GM04504 (cell line): ENCODE results near the gene DNAAF3.
"Not testable (repeated sequence)": the region's sequence is repeated elsewhere in the genome, so short reads cannot be mapped to it uniquely, and the experiment has no call there.

Experiments
- DNase-seq: peaks from one replicate; pipeline ENCODE4 v3.0.0-alpha.2; 2012; ENCODE audit warnings: low read depth

Gene DNAAF3

DNA sequence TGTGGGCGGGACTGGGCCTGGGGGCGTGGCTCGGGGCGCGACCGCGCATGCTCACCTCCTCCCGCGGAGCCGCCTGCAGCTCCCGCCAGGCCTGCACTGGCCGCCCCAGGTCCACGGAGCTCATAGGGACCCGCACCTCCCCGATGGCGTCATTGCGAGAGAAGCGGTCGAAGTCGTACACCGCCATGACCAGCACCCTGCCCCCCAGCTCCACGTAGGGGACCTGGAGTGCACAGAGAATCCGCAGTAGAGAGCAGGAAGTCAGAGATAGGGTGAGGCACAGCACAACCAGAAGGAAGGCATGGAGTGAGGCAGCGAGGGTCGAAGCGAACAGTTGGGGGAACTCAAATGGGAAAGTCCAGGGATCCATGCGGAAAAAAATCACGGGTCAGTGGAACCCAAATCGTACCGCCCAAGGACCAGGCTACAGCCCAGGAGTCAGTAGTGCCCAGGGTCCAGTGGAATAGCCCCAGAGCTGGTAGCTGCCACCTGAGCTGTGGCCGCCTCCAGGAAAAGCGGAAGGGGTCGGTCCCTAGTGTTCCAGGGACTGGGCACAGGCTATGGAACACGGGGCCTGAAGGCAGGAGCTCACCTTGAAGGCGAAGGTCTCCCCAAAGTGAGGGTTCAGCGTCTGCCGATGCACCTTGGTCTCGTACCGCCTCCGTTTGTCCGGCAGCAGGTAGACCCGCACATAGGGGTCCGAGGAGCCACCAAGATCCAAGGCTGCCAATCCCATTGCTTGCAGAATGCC, 8.9 kb upstream of the DNAAF3 start:
- no peak for DNase-seq

DNA sequence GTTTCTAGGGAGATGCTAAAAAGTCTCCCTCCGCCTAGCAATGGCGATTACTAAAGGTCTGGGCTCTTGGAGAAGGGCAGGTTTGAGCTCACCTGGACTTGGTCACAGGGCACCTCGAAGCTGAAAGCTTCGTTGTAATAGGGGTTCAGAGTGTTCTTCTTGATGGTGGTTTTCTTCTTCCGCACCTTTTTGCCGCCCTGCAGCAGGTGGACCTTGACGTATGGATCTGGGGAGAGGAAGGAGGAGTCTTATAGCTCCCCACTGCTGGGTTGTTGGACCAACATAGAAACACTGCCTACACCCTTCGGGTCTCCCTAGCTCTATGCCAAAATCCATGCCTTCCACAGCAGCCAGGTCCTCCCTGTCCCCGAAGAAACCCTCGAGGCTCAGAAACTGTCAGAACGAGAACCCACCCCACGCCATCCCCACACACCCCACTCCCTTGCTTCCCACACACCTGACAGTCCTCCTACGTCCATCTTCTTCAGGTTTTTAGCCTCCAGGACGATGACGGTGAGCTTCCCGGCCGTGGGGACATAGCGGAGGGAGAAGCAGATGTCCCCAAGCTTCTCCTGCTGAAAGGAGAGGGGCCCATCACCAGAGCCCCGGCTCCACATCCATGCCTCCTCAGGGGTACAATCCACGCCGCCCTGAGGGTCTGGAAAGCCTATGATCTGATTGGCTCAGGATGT, 8.2 kb upstream of the DNAAF3 start:
- DNase-seq, result no peak

DNA sequence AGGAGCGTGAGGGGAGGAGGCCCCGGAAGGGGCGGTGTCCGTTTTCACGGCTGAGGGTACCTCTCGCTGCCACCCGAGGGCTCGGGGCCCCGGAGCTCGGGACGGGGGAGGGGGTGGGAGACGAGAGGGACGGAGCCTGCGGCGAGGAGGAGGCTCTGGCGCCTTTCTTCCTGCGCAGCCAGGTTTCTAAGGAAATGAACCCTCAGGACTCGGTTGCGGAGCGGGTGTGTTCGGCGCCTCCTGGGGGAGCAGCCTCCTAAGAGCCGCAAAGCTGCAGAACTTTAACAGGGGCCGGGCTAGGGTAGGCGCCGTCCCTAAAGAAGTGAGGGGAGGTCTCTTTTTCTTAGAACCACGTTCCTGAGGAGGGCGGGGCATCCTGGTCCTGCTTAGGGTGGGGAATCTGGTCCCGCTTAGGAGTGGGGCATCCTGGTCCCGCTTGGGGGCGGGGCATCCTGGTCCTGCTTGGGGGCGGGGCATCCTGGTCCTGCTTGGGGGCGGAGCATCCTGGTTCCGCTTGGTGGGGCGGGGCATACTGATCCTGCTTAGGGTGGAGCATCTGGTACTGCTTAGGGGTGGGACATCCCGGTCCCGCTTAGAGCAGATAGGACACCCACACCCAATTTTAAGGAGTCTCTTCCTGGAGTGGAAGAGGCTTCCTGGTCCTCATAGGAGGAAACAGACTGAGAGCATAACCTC, 7.4 kb upstream of the DNAAF3 start:
- peak; percentile 61 for DNase-seq

DNA sequence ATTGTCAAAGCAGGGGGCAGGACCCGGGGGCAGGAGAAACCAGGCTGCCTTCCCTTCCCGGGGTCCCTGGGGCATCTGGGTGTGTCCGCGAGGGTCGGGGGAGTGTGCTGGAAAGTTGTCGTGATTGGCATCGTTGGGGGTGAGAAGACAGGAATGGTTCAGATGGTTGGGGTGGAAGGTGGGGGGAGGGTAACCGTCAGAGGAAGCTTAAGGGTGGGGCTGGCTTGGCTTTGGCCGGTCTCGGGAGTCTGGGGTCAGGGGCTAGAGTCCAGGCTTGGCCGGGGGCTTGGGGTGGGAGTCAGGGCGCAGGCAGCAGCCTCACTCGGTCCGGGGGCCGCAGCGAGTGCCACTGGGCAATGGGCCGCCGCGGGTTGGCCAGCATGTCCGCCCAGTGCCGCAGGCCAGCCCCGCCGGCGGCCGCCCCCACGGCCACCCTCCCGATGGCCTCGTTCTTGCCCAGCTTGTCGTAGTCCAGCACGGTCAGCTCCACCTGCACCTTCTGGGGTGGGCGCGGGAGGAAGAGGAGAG, 6.8 kb upstream of the DNAAF3 start:
- DNase-seq, result no peak

DNA sequence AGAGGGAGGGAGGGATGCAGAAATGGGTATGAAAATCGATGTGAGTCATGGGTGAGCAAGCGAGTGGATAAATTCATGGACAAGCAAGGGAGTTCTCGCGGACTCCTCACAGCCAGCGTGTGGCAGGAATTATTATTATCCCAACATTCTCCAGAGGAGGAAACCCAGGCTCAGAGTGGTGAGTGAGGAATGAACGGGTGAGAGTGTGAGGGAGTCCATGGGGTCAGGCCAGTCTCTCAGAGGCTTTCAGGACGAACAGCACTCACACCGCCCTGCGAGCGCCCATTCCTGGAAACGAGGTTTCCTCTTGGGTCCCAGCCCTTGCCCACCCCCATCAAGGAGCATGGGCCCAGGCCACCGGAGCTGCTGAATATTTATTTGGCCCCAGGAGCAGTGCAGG, 6.3 kb upstream of the DNAAF3 start:
- peak; percentile 45 for DNase-seq

DNA sequence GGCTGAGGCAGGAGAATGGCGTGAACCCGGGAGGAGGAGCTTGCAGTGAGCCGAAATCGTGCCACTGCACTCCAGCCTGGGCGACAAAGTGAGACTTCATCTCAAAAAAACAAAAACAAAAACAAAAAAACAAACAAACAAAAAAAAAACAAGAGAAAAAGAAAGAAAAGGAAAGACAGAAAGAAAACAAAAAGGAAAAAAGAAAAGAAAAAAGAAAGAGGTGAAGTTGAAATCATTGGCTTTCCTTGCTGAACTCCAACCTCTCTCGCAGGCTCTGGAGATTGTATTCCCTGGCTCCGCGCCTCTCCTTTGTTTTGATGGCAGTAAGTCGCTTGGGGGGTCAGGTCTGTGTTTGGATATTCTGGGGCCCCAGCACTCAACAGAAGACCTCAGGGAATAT, 5.9 kb upstream of the DNAAF3 start:
- DNase-seq, result not testable (repeated sequence)

DNA sequence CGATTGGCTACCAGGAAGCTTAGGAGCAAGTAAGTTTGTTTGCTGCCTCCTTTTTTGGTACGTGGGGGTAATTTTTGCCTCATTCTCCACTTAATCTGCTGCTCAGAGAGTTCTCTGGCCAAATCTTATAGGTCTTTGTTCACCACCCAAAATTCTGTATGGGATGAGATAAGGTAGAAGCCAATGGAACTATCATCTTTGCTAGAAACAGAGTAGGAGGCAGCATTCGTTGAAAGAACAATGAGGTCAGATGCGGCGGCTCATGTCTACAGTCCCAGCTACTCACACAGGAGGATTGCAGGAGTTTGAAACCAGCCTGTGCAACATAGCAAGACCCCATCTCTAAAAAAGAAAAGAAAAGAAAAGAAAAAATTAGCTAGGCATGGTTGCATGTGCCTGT, 5.0 kb upstream of the DNAAF3 start:
- DNase-seq, result no peak

DNA sequence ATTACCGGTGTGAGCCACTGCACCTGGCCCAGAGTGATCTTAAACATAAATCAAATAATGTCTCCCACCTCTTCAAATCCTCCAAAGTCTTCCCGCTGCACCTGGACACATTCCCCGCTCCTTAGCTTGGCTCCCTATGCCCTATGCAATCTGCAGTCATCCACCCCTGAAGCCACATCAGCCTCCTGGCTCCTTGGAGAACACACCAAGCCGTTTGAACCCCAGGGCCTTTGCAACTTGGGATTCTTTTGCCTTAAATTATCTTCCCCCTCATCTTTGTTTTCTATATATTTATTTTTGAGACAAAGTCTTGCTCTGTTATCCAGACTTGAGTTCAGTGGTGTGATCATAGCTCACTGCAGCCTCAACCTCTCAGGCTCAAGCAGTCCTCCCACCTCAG, 2.7 kb upstream of the DNAAF3 start:
- DNase-seq, result no peak

DNA sequence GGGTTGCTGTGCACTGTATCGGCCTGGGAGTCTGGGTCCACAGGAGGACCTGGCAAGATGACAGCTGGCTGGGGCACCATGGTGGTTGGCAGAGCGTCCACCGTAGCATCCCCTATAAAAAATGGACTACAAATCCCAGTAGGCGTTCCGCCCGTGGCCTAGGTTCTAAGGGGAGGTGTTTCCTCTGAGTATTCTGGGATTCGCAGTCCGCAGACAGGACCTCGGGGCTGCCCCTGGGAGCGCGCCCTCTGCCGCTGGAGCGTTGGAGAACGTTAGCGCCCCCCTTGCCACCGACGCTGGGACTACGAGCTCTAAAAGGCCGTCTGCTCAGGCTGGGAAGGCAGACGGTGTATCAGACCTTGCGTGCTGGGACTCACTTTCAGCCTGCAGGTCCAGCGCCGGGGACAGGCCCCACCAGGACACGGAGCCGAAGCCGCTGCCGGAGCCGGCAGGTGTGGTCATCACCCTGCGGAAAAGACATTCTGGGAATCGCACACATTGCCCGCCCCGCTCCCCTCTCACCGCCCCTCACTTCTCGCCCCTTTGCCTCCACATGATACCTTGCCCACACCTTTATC, 372 bp downstream of the DNAAF3 start:
- peak; percentile 45 for DNase-seq

DNA sequence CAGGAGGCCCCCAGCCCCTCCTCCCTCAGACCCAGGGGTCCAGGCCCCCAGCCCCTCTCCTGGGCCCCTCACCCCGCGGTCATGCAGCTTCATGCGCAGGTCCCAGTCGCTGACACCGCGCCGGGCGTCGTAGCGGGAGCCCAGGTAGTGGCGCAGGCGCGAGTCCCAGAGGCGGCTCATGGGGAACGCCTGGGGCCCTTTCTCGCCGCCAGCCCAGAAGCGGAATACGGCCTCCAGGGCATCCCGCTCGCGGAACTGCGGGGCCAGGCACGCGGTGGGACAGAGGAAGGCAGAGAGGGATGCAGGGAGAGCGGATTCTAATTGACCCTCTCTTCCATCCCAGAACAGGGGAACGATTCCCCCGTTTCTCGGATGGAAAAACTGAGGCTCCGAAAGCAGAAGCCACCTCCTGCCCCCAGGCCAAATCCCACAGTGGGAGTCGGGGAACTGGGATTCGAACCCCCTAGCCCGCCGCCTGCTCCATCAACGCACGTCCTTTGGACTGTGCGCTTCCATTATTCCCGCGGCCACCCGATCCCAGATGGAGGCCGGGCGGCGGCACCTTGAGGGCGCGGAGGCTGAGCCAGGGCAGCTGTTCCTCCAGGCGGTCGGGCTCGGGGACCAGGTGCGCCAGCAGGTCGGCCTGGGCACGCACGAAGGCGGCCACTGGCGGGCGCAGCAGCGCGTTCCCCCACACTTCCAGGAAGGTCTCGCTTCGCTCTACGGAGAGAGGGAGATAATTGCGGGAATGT, 4.7 kb downstream of the DNAAF3 start:
- DNase-seq, result no peak

DNA sequence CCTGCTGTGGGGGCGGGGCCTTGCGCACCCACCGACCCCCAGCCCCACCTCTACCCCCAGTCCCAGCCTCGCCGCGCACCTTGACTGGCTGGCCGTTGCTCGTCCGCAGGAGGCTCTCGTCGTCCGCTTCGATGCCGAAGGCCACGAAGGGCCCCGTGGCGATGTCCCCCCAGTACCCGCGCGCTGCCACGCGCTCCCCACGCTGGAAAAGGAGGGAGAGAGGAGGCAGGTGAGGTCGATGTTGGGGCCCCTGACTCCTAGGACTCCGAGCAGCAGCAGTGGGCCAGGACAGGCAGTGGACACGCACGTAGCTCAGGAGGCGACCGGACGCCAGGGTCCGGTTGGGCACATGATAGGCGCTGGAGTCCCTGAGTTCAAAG, 5.4 kb downstream of the DNAAF3 start:
- no peak for DNase-seq

DNA sequence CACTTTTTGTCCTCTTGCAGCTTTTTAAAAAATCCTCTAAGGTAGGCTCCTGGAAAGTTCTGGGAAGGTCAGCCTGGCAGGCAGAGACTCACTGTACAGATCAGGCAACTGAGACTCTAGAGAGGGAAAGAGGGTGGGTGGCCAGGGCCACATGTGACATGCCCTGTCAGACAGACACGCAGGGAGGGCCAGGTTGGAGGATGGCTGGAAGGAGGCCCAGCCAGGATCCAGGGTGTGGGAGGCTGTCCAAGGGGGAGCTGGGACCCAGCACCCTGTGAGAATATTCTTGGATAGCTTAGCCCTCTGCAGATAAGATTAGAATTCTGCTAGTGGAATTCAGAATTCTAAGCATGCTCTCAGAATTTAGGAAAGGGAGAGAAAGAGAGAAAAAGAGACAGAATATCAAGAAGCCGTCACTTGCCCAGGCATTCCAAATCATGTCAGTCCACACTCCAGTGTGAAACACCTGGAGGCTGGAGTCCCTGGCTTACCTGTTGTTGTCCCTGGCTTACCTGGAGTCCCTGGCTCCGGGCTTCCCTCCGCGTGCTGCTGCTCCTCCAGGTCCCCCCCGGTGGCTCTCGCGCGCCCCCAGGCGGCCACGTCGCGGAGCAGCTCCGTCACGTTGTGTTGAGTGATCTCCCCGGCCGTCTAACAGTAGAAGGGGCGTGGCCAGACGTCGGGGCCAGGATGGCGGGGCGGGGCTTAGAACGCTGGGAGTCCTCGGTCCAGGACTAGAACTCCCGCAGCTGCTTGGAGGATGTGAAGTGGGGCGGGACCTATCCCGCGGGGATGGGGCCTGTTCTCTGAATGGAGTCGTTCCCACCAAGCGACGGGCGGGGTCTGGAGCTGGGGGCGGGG, 6.1 kb downstream of the DNAAF3 start:
- DNase-seq, result peak; percentile 53

DNA sequence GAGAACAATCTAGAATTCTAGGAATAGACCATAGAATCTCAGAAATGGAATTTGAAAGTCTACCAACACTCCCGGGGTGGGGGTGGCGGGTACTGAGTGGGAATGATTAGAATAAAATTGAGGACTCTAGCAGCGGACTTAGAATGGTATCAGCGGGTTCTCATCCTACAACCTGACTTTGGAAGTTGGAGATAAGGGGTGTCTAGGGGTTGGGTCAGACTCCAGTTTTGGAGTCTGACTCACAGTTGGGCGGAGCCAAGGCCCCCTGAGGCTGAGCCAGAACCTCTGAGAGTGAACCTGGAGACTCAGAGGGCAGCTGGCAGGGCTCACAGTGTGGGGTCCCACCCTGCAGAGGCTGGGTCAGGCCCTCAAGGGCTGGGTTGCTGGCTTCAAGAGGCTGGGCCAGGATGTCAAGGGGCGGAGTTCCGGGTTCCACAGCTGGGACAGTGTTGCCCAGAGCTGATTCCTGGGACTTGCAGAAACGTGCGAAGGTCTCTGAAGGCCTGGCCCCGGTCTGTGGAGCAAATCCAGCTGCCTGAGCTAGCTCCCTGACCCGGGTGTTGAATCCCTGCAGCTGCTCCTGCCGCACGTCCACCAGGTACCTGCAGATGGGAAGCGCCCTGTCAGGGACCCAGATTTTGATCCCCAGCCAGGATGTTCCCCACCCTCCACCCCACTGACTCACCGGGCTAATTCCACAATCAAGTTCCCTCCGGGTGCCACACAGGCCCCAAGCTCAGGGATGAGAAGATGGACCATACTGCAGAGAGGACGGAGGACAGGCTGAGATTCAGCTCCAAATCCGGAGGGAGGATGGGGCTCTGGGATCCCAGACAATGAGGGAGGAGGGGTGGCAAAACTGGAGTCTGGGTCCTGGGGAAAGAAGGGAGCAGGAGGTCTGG, 7.3 kb downstream of the DNAAF3 start:
- DNase-seq, result no peak

DNA sequence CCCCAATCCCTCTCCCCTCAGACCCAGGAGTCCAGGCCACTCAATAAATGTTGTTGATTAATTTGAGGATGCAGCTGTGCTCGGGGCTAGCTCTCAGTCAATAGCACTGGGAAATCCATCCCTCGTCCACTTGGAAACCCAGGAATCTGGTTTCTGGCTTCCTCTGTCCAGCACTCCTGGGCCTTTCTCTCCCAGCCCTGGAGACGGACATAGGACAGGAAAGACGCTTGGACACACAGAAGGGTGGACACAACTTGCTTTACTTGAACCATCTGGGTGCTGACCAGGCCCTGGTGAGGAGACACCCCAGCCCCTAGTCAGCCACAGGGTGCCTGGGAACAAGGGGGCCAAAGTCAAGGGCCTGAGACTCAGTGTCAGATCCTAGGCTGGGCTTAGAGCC, 8.0 kb downstream of the DNAAF3 start:
- no peak for DNase-seq

DNA sequence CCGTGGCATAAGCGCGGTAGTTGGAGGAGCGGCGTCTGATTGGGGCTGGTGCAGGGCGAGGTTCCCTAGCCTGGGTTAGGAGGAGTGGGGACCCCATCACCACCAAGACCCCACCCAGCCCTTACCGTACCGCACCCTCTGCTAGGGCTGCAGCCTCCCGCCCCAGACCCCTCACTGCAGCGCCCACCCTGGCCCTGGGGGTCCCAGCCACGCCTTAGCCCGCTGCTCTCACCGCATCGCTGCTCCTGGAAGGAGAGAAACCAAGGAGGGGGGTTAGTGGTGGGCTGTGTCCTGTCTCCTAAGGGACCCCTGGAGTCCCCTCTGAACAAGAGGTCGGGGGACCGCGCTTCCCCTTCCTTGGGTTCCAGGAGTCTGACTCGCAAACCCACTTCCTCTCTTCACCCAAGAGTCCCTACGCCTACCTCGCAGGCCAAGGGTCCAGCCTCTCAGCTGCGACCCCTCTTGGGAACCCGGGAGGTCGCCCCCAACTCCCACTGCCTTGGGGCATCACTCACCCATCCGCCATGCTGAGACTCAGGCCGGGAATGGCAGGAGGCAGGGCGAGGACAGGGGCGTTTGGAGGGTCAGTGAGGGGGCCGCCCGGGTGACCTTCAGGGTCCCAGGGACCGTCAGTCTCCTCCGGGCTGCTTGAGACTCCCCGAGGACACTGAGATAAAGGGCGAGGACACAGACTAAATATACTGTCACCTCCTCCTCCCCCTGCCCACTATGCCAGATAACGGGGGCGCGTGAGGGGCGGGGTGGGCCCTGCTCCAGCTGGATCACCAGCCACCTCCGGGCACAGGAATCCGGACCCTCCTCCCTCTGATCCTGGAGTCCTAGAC, 9.1 kb downstream of the DNAAF3 start, which contains the start of gene TNNI3:
TNNI3 (minus strand) TSS at position 669 of the 845 bp plus-strand sequence; CDS start at position 526, 143 bp downstream.
- DNase-seq, result no peak

DNA sequence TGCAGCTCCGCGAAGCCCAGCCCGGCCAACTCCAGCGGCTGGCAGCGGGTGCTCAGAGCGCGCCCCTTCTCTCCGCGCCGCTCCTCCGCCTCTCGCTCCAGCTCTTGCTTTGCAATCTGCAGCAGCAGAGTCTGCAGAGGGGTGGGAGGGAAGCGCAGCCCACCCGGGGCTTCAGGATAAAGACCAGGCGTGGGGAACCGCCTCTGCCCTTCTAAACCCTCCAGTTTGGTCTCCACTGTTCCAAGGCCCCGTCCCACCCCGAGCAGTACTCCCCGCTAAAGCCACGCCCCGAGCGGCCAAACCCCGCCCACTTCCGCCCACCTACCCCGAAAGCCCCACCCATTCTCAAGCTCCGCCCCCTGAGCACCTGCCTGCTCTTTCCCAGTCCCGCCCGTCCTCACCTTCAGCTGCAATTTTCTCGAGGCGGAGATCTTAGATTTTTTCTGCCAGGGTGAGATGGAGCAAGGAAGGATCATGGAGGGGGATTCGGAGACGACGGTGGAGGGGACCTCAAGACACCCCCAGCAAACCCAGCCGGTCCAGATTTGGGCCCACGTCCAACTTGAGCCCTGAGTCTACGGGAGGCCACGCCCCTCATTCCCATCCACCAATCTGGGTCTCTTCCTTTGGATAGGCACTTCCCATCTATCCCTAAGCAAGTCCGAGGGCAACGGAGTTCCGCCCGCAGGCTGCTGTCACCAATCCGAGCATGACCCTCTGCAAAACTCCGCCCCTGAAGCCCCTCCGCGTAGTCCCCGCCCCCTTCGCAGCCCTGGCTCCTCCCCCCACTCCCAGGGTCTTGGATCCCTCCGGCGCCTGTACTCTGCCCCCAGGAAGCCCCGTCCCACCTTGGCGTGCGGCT, 10.0 kb downstream of the DNAAF3 start:
- peak; percentile 14 for DNase-seq

DNA sequence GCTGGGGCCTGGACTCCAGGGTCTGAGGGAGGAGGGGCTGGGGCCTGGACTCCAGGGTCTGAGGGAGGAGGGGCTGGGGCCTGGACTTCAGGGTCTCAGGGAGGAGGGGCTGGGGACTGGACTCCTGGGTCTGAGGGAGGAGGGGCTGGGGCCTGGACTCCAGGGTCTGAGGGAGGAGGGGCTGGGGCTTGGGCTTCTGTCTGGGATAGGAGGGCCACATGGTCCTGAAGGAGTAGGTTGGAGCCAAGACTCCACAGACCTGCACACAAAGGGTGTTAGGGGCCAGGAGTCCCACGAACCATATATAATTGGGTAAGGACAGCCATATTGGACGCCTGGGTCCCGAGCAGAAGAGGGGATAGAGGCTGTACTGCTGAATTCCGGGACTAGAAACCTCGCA, 10.6 kb downstream of the DNAAF3 start:
- not testable (repeated sequence) for DNase-seq
